NCI-H2081 treated with DMSO at 0.1 percent for 48 hours (cell line): ENCODE measurements around the gene RNLS.
"Not testable (repeated sequence)": the region's sequence is repeated elsewhere in the genome, so short reads cannot be mapped to it uniquely, and the experiment has no call there.

Experiments used
- DNase-seq: peaks from one replicate; lab custom pipeline; 2025; lab: John Stamatoyannopoulos, UW

Gene RNLS

GRCh38 chr10:88523739-88524400, 59.2 kb downstream of the RNLS start:
- DNase-seq = no peak

GRCh38 chr10:88522715-88523114, 60.4 kb downstream of the RNLS start:
- DNase-seq = no peak

GRCh38 chr10:88521791-88522190, 61.3 kb downstream of the RNLS start:
- no peak for DNase-seq

GRCh38 chr10:88515235-88515634, 67.9 kb downstream of the RNLS start:
- DNase-seq = no peak

GRCh38 chr10:88512599-88512998, 70.5 kb downstream of the RNLS start:
- no peak for DNase-seq

GRCh38 chr10:88508796-88509195, 74.3 kb downstream of the RNLS start:
- no peak for DNase-seq

- no peak for DNase-seq
These were observed 75.2 kb downstream of the RNLS start for GRCh38 chr10:88507826-88508453.

GRCh38 chr10:88507404-88507803, 75.7 kb downstream of the RNLS start:
- DNase-seq = no peak

GRCh38 chr10:88505680-88506215, 77.4 kb downstream of the RNLS start:
- no peak for DNase-seq

GRCh38 chr10:88505265-88505664, 77.9 kb downstream of the RNLS start:
- DNase-seq = no peak

- no peak for DNase-seq
These were observed 82.5 kb downstream of the RNLS start for GRCh38 chr10:88500656-88501055.

GRCh38 chr10:88499569-88500470, 83.3 kb downstream of the RNLS start:
- DNase-seq = no peak

- DNase-seq = no peak
These were observed 85.2 kb downstream of the RNLS start for GRCh38 chr10:88497913-88498312.

GRCh38 chr10:88494537-88494936, 88.6 kb downstream of the RNLS start:
- DNase-seq = no peak

GRCh38 chr10:88493691-88494483, 89.2 kb downstream of the RNLS start:
- DNase-seq = no peak

GRCh38 chr10:88491314-88491713, 91.8 kb downstream of the RNLS start:
- DNase-seq = no peak

GRCh38 chr10:88490231-88490980, 92.7 kb downstream of the RNLS start:
- DNase-seq = no peak

- no peak for DNase-seq
These were observed 94.0 kb downstream of the RNLS start for GRCh38 chr10:88489107-88489506.

GRCh38 chr10:88486816-88487215, 96.3 kb downstream of the RNLS start:
- not testable (repeated sequence) for DNase-seq

GRCh38 chr10:88482220-88482619, 100.9 kb downstream of the RNLS start:
- no peak for DNase-seq

- no peak for DNase-seq
These were observed 104.9 kb downstream of the RNLS start for GRCh38 chr10:88478256-88478655.
